Ishikawa (cell line): ENCODE results near the gene PDZD8.

Source experiments
- CEBPB ChIP-seq: IDR thresholded peaks from 2 replicates; pipeline ENCODE4 v1.6.1; 2012
- CREB1 ChIP-seq: IDR thresholded peaks from 2 replicates; pipeline ENCODE4 v1.6.1; 2012; ENCODE audit warnings: low read depth
- EGR1 ChIP-seq: IDR thresholded peaks from 2 replicates; pipeline ENCODE4 v1.6.1; 2012
- EP300 ChIP-seq: IDR thresholded peaks from 2 replicates; pipeline ENCODE4 v1.6.1; 2012; ENCODE audit warnings: borderline replicate concordance
- FOXM1 ChIP-seq: IDR thresholded peaks from 2 replicates; pipeline ENCODE4 v1.6.1; 2012; ENCODE audit warnings: low read depth, borderline replicate concordance
- MAX ChIP-seq: IDR thresholded peaks from 2 replicates; pipeline ENCODE4 v1.6.1; 2012
- NFIC ChIP-seq: IDR thresholded peaks from 2 replicates; pipeline ENCODE4 v1.6.1; 2012
- RAD21 ChIP-seq: IDR thresholded peaks from 2 replicates; pipeline ENCODE4 v1.6.1; 2012; ENCODE audit warnings: low read depth
- REST ChIP-seq: IDR thresholded peaks from 2 replicates; pipeline ENCODE4 v1.6.1; 2012; ENCODE audit warnings: low read depth, mild to moderate bottlenecking
- TAF1 ChIP-seq: IDR thresholded peaks from 2 replicates; pipeline ENCODE4 v1.6.1; 2012; ENCODE audit warnings: low read depth, mild to moderate bottlenecking
- TCF12 ChIP-seq: IDR thresholded peaks from 2 replicates; pipeline ENCODE4 v1.6.1; 2012; ENCODE audit warnings: low read depth
- TEAD4 ChIP-seq: IDR thresholded peaks from 2 replicates; pipeline ENCODE4 v1.6.1; 2012
- USF1 ChIP-seq: IDR thresholded peaks from 2 replicates; pipeline ENCODE4 v1.6.1; 2012
- YY1 ChIP-seq: IDR thresholded peaks from 2 replicates; pipeline ENCODE4 v1.6.1; 2012; ENCODE audit warnings: low read depth
- ZBTB7A ChIP-seq: IDR thresholded peaks from 2 replicates; pipeline ENCODE4 v1.6.1; 2012; ENCODE audit warnings: low read depth

The PDZD8 gene

GRCh38 chr10:117363028-117363427 is 12.2 kb downstream of the PDZD8 start:
- TF ChIP-seq CREB1 (no peak), USF1 (no peak), REST (no peak), NFIC (no peak), TCF12 (no peak), RAD21 (no peak), EGR1 (no peak), ZBTB7A (no peak), CEBPB (no peak), EP300 (no peak), FOXM1 (no peak), TEAD4 (no peak), YY1 (no peak), TAF1 (no peak)

GRCh38 chr10:117362313-117362712 is 12.9 kb downstream of the PDZD8 start:
- TF ChIP-seq ZBTB7A = no peak
- TF ChIP-seq NFIC = no peak; the same call in 1 of the 2 replicates
- no peak for TF ChIP-seq YY1
- no peak for TF ChIP-seq TEAD4
- no peak for TF ChIP-seq CEBPB
- TF ChIP-seq TAF1 = no peak
- TF ChIP-seq TCF12 = no peak
- TF ChIP-seq RAD21 = no peak
- TF ChIP-seq MAX = no peak
- TF ChIP-seq CREB1 = no peak
- TF ChIP-seq REST = no peak
- TF ChIP-seq FOXM1 = no peak
- no peak for TF ChIP-seq EGR1

GRCh38 chr10:117360994-117361667 is 14.1 kb downstream of the PDZD8 start:
- no peak for TF ChIP-seq NFIC
- TF ChIP-seq CREB1 = no peak
- TF ChIP-seq EGR1 = no peak
- TF ChIP-seq TAF1 = no peak
- TF ChIP-seq YY1 = no peak
- TF ChIP-seq REST = no peak
- TF ChIP-seq TEAD4 = no peak
- no peak for TF ChIP-seq TCF12
- no peak for TF ChIP-seq FOXM1
- TF ChIP-seq USF1 = no peak
- TF ChIP-seq MAX = no peak
- no peak for TF ChIP-seq RAD21
- no peak for TF ChIP-seq EP300
- TF ChIP-seq CEBPB = no peak
- no peak for TF ChIP-seq ZBTB7A

GRCh38 chr10:117360016-117360415 is 15.2 kb downstream of the PDZD8 start:
- TF ChIP-seq CEBPB = no peak
- TF ChIP-seq REST = no peak
- TF ChIP-seq YY1 = no peak
- TF ChIP-seq CREB1 = no peak
- no peak for TF ChIP-seq ZBTB7A
- TF ChIP-seq RAD21 = no peak
